ENCODE measurements around the gene PHYH.
"Not testable (repeated sequence)": the region's sequence is repeated elsewhere in the genome, so short reads cannot be mapped to it uniquely, and the experiment has no call there.

Gene PHYH

DNA sequence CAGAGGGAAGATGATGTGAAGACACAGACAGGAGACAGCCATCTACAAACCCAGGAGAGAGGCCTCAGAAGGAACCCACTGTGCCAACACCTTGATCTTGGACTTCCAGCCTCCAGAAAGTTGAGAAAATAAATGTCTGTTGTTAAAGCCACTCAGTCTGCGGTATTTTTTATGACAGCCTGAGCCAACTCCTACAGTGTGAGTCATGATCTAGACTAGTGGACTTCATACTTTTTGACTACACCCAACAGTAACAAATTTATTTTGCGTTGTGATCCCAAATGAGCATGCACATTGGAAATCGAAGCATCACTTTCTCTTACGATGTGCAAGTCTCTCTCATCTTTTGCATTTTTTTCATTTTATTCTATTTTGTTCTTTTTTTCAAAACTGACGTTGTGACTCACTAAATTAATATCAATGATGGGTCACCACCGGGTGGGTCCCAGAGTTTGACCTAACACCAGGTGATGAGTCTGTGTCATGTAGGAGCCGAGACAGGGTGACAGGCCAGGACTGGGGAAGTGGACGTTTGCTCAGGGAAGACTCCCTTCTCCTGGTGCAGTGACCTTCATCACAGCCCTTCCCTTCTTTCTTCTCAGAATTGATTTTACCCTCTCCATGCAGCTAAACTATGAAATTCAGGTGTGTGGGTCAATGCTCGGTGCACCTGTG is 28.9 kb downstream of the PHYH start:
- no peak for DNase-seq

- DNase-seq = no peak
Measured at GRCh38 chr10:13268841-13269240, 31.0 kb downstream of the PHYH start.

GRCh38 chr10:13268310-13268709 is 31.6 kb downstream of the PHYH start:
- no peak for DNase-seq

DNA sequence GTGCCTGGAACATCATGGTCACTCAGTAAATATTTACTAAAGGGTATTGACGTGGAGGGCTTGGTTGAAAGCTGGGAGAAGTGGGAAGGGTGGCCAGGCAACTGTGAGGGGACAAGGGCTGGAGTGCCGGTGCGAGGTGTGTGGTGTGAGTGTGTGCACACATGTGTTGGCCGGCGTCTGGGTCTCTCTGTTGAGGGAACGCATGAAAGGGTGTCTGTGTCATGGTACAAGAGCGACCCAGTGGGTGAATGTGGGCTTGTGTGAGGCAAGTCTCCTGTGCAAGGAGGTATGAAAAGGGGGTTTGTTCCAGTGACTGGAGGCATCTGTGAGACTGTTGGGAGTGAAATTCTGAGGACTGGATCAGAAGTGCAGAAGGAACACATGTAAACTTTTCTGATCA is 36.3 kb downstream of the PHYH start:
- DNase-seq = no peak

DNA sequence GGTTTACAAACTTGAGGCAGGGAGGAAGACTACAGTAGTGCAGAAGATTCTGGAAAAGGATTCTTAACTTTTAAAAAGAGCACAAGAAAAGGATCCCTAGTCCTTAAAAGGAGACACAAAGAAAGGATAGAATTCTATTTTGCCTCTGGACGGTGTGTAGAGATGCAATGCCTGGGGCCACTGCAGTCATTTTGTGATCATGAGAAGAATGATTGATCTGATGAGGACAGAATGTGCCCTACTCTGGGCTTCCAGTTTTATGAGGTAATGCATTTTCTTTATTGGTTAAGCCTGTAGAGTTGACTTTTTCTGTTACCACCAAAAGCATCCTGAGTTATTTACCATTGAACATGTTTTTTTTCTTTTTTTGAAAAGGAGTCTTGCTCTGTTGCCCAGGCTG is 37.4 kb downstream of the PHYH start:
- DNase-seq = no peak

DNA sequence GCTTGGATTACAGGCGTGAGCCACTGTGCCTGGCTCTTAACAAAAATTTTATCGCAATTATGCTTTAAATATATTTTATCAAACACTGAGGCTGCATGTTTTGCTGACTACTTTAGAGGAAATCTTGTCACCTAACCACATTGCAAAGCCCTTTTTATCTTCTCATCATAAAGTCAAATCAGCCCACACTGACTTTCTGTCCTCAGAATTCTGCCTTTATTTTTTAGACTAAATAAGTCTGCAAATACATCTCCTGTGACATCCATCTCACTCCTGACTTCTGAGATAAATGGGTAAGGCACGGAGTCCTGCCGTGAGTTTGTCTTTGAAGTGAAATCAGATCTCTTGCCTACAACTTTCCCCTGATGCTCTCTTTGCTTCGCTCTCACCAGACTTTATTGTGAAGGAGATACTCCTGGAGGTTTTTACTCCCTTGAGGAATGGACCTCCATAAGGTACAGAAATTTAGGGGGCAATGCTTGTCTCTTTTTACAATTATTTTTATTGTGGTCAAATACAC is 42.2 kb downstream of the PHYH start:
- no peak for DNase-seq

DNA sequence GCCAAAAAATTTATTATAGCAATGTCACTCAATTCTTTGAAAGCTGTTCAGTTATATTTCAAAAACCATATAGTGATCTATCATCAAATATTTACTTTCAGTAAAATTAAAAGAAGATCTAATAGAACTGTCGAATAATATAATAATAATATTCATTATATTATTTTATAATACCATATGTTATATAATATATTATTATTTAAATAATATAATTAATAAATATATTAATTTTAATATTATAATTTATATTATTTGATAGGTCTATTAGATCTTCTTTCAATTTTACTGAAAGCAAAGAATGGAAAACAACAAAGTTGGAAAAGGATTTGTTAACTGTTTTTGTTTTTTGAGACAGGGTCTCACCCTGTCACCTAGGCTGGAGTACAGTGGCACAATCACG is 43.2 kb downstream of the PHYH start:
- no peak for DNase-seq

GRCh38 chr10:13253726-13254125 is 46.1 kb downstream of the PHYH start:
- DNase-seq = no peak

DNA sequence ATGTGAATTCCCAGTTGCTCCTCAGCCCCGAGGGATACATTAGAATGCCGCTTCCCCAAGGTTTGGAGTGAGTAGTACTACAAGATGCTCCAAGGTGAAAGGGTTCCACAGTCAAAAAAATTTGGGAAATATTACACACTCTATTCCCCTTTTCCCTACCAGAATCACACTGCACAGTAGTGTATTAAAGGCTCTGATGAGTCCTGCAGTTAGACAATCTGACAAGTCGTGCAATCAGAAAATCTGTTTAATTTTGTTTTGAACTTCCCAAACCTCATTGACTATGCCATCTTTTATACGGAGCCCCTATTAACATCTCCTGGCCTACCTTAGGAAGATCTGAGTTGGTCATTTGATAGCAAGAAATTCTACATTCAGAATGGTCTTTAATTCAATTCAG is 52.1 kb downstream of the PHYH start:
- no peak for DNase-seq

- DNase-seq = no peak
Measured at GRCh38 chr10:13247246-13247645, 52.6 kb downstream of the PHYH start.

DNA sequence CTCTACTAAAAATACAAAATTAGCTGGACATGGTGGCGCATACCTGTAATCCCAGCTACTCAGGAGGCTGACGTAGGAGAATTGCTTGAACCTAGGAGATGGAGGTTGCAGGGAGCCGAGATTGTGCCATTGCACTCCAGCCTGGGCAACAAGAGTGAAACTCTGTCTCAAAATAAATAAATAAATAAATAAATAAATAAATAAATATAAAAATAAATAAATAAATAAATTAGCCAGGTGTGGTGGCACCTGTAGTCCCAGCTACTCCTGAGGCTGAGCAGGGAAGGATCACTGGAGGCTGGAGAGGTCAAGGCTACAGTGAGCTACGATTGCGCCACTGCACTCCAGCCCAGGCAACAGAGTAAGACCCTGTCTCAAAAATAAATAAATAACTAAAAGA is 57.6 kb downstream of the PHYH start:
- not testable (repeated sequence) for DNase-seq

DNA sequence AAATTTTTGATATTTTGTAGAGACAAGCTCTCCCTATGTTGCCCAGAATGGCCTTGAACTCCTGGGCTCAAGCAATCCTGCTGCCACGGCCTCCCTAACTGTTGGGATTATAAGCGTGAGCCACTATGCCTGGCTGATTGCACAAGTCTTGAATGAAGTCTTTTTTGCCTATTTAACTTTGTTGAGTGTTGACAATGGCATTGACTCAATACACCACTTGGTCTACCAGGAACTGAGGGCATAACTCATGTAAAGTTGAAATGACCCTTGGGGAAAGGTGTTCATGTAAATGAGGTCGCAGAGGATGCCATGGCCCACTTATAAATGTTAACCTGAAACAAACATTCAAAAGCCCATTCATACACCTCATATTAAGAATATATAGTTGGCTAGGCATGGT is 58.3 kb downstream of the PHYH start:
- DNase-seq = no peak

- no peak for DNase-seq
Measured at GRCh38 chr10:13239923-13240322, 59.9 kb downstream of the PHYH start.

- DNase-seq = no peak
Measured at GRCh38 chr10:13238271-13239077, 61.4 kb downstream of the PHYH start.

- DNase-seq = no peak
Measured at GRCh38 chr10:13236638-13237037, 63.2 kb downstream of the PHYH start.

DNA sequence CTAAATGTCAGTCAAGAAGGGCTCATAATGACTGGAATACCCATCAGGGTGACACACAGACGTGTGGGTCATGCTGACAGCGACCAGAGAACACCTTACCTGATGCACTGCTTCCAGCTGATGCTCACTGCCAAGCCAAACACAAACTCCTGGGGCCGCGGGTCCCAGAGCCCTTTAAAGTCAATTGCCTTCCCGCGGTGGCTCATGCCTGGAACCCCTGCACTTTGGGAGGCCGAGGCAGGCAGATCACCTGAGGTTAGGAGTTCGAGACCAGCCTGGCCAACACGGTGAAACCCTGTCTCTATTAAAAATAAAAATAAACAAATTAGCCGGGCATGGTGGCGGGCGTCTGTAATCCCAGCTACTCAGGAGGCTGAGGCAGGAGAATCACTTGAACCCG is 65.1 kb downstream of the PHYH start:
- not testable (repeated sequence) for DNase-seq

DNA sequence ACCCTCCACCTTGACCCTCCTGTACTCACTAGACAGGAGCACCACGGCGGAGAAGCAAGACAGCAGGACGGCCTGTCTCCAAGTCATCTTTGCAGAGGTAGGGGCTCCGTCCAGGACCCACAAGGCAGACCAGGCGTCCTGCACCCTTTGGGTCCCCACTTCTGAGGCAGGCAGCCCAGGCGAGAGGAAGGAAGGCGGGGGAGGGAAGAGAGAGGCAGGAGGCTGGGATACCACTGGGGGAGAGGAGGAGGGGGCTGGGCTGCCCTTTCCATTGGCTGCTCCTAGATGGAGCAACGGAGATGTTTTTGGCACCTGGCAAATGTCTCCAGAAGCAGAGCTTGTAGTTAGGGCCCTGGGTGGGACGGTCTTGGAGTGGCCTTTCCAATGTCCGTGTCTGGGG is 65.7 kb downstream of the PHYH start, which contains the start of gene UCMA:
TSS of gene UCMA (minus strand) at position 203 of the 400 bp plus-strand sequence. CDS start at position 87, 116 bp downstream.
- no peak for DNase-seq

DNA sequence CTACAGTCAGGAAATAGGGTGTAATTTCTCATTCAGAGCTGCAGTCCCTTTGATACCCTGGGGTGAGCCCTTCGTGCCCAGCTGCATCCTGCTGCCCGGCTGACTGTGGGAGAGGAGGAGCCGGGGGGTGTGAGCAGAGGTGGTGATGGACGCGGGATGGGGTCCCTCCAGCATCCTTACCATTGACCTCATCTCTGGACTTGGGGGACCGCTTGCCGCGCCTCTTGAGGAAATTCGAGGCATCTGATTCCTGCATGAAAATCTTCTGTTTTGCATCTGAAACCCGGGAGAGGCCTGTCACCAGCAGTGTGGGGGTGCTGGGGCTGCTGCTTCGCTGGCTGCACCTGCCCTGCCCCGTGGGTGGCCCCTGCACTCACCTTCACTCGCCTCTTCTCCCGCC is 66.5 kb downstream of the PHYH start:
- no peak for DNase-seq

- DNase-seq = no peak
Measured at GRCh38 chr10:13231808-13232207, 68.1 kb downstream of the PHYH start.

DNA sequence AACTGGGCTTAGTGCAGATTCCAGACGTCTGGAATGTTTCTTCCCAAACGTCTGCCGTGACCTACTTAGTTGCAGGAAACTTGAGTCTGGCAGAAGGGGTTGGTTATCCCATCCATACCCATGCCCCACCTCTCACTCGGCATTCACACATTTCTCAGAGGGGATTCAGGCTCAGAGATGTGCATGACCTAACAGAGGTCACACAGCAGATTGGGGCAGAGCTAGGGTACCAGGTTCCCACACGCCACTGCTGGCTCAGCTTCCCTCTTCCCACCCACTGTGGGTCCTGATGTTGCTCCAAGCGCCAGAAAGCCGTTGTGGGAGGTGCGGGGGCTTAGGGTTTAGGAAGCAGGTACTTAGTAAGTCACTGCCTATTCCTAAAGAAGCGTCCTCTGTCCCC is 68.7 kb downstream of the PHYH start:
- no peak for DNase-seq
